Aorta (tissue), 5 donors: Measurements from ENCODE around the gene CTNNA2. TPM values are rescaled to one million over a fixed set of nuclear protein-coding genes. Genes with fewer than 3 reads are reported as not detected.

ENCODE experiments used
- ATAC-seq: fragments of 200-7000 bp; cut with Tn5 transposase; one replicate; pipeline ENCODE4 v1.9.1; 2022; ENCODE audit warnings: moderate library complexity; ENCODE audit not compliant: low FRiP score
- DNase-seq, 2 donors: peaks; one replicate each; pipeline ENCODE4 v3.0.0-alpha.2; 2020
- H3K27ac ChIP-seq, 2 donors: one replicate each; pipeline ENCODE4 v1.5.1; 2013; ENCODE audit warnings: low read length in 2 of 2, mild to moderate bottlenecking in 2 of 2, moderate library complexity in 2 of 2, control low read depth in 1 of 2, inconsistent platforms in 1 of 2, low read depth in 1 of 2
- H3K27me3 ChIP-seq, 2 donors: one replicate each; pipeline ENCODE4 v1.6.1; 2013; ENCODE audit warnings: control low read depth in 1 of 2, low read length in 1 of 2, mild to moderate bottlenecking in 1 of 2, moderate library complexity in 1 of 2; ENCODE audit not compliant: insufficient read depth in 2 of 2, control insufficient read depth in 1 of 2
- H3K36me3 ChIP-seq, 2 donors: one replicate each; pipeline ENCODE4 v1.6.1; 2013; ENCODE audit warnings: control low read depth in 1 of 2, low read length in 1 of 2, mild to moderate bottlenecking in 1 of 2; ENCODE audit not compliant: insufficient read depth in 2 of 2, control insufficient read depth in 1 of 2
- H3K4me1 ChIP-seq, 2 donors: one replicate each; pipeline ENCODE4 v1.6.1; 2013; ENCODE audit warnings: low read length in 2 of 2, control low read depth in 1 of 2, mild to moderate bottlenecking in 1 of 2, moderate library complexity in 1 of 2; ENCODE audit not compliant: insufficient read depth in 2 of 2, control insufficient read depth in 1 of 2
- H3K4me3 ChIP-seq, 2 donors: one replicate each; pipeline ENCODE4 v1.5.1; 2013; ENCODE audit warnings: low read length in 2 of 2, control low read depth in 1 of 2, mild to moderate bottlenecking in 1 of 2
- H3K9me3 ChIP-seq: one replicate; pipeline ENCODE4 v1.6.1; 2013; ENCODE audit warnings: mild to moderate bottlenecking, low read length; ENCODE audit not compliant: control insufficient read depth
- WGBS, 2 donors: extraction: QIAGEN DNeasy Blood & Tissue Kit; methylation state at CpG; one replicate each; pipeline ENCODE4 v1.1.7; 2013; 5-methylcytosine and 5-hydroxymethylcytosine counted together
- intact Hi-C, 2 donors: fragments of 100-400 bp; cut with DNase I; formaldehyde crosslinking; loops; one replicate each; pipeline versions ENCODE4 v1.14.2 to v1.15.0; 2022
- polyA plus RNA-seq, 2 donors: library from polyadenylated mRNA; stranded (reverse); fragments of 200-250 nt; gene quantifications; one replicate each; pipeline ENCODE4 v1.2.3, GENCODE V29; 2013
- total RNA-seq, 2 donors: library from RNA; stranded (reverse); fragmentation: NEBNext Ultra II Directional; extraction: Animal tissue kit (Norgen Biotek cat#: 25700); gene quantifications; one replicate each; pipeline ENCODE4 v1.2.1, GENCODE V29; 2021
- donor health status: healthy with polysubstance abuse.
- donor health status: Bipolar disorder and iron deficiency.
- donor health status: DM: no; HTN: no; CAD: no.
- donor health status: DM: no; HTN: no; CAD: no.
- donor health status: DM: yes; HTN: yes; CAD: no.

Gene CTNNA2
- total and polyA plus RNA-seq, 4 donors: 0.05 to 0.12 TPM; not detected in 2

DNA sequence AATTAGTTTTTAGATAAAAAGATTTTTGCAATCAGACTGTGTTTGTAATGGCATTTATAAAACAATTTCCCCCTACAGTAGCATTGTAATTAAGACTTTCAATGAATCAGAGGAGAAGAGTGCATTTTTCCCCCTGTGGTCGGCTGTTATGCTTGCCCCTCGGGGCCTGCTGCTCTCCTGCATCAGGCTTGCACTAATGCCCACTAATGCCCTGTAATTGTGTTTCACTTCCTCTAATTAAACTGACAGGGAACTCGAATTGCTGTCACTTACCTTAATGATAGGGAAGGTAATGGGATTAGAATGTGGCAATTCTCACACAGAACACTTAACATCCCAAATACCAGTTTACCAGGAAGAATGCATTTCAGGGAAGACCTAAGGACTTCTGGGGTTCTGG is 852.9 kb downstream of the CTNNA2 start:
- no peaks in the 10 kb centered on the region for H3K9me3 ChIP-seq
- WGBS, 2 donors: 75% methylated on average over 3 of the region's 3 CpGs
- DNase-seq: no peak
- H3K36me3 ChIP-seq: no peaks in the 10 kb centered on the region
- no peak overlapping the region for H3K27ac ChIP-seq
- ATAC-seq: no peak
- no peak overlapping the region for H3K4me3 ChIP-seq
- no peaks in the 10 kb centered on the region for H3K4me1 ChIP-seq
- no peaks in the 10 kb centered on the region for H3K27me3 ChIP-seq
- intact Hi-C loops: no loop called here

DNA sequence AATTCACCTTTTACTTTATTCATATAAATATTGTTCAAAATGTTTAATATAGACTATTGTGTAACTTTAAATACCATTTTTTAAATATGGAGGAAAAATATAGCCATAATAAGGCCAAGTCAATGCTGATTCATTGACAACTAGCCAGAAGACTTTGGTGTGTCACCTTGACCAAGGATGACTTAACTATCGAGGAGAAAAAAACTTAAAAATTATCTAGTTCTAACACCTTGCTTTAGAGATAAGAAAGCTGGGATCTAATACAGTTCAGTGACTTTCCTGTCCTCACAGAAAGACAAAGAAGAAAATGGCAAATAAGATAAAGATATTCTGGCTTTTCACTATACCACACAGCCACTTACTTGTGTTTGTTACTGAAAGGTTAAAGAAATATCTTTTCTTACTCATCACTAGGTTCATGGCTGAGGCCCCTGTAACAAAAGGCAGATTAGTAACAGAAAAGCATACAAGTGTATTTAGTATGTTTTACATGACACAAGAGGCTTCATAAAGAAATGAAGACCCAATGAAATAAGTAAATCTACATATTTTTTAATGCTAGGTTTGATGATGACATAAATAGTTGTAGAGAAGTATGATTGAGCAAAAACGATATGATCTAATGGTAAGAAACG is 857.6 kb downstream of the CTNNA2 start:
- Histone ChIP-seq H3K4me1 (no peaks in the 10 kb centered on the region), H3K4me3 (no peak overlapping the region), H3K9me3 (no peaks in the 10 kb centered on the region), H3K27me3 (no peaks in the 10 kb centered on the region), H3K27ac (no peak overlapping the region), H3K36me3 (no peaks in the 10 kb centered on the region)
- intact Hi-C loops: no loop called here
- no peak for ATAC-seq
- DNase-seq: no peak
- 88 to 91% methylated on average over 3 of the region's 3 CpGs for WGBS, 2 donors

DNA sequence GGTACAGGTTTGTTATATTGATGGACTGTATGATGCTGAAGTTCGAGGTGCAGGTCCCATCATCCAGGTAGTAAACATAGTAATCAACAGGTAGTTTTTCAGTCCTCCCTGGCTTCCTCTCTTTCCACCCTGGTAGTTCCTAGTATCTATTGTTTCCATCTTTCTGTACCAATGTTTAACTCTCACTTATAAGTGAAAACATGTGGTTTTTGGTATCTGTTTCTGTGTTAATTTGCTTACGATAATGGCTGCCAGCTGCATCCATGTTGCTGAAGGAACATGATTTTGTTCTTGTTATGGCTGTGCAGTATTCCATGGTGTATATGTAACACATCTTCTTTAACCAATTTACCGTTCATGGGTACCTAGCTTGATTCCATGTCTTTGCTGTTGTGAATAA is 861.3 kb downstream of the CTNNA2 start:
- 85 to 90% methylated on average over 3 of the region's 3 CpGs for WGBS, 2 donors
- intact Hi-C loops: no loop called here
- Histone ChIP-seq H3K4me1 (no peaks in the 10 kb centered on the region), H3K27ac (no peak overlapping the region), H3K36me3 (no peaks in the 10 kb centered on the region), H3K9me3 (no peaks in the 10 kb centered on the region), H3K4me3 (no peak overlapping the region), H3K27me3 (no peaks in the 10 kb centered on the region)
- ATAC-seq: no peak
- no peak for DNase-seq

GRCh38 chr2:80377071-80377470 is 864.2 kb downstream of the CTNNA2 start:
- Histone ChIP-seq H3K4me1 (no peaks in the 10 kb centered on the region), H3K9me3 (no peaks in the 10 kb centered on the region), H3K4me3 (no peak overlapping the region), H3K36me3 (no peaks in the 10 kb centered on the region), H3K27me3 (no peaks in the 10 kb centered on the region), H3K27ac (no peak overlapping the region)
- intact Hi-C loops: no loop called here
- no peak for ATAC-seq
- no peak for DNase-seq

GRCh38 chr2:80380736-80381135 is 867.9 kb downstream of the CTNNA2 start:
- no peaks in the 10 kb centered on the region for H3K27me3 ChIP-seq
- H3K9me3 ChIP-seq: no peaks in the 10 kb centered on the region
- intact Hi-C loops: no loop called here
- H3K4me1 ChIP-seq: no peaks in the 10 kb centered on the region
- ATAC-seq (no peak), DNase-seq (no peak)
- WGBS, 2 donors: 77 to 87% methylated on average over 3 of the region's 3 CpGs
- H3K4me3 ChIP-seq: no peak overlapping the region
- H3K27ac ChIP-seq: no peak overlapping the region
- H3K36me3 ChIP-seq: no peaks in the 10 kb centered on the region

DNA sequence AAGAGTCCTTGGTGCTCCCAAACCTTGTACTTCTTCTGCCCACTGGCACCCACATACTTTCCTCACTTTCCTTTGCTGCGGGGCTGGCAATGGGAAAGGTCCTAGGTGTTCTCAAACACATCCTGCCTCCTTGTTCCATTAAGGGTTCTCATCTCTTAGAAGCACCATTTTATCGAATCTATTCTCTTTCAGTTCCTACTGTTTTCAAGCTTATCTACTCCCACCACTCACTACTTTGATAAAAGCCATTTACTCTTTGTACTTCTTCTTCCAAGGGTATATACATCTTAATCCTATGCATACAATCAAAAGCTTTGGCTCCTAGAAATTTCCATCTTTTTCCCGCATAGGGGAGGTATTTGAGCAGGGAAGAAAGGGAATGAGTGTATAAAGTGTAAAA is 868.8 kb downstream of the CTNNA2 start:
- no peak for ATAC-seq
- WGBS, 2 donors: 84 to 93% methylated on average over 3 of the region's 3 CpGs
- no peaks in the 10 kb centered on the region for H3K9me3 ChIP-seq
- H3K36me3 ChIP-seq: no peaks in the 10 kb centered on the region
- no peaks in the 10 kb centered on the region for H3K27me3 ChIP-seq
- H3K27ac ChIP-seq: no peak overlapping the region
- H3K4me3 ChIP-seq: no peak overlapping the region
- H3K4me1 ChIP-seq: no peaks in the 10 kb centered on the region
- intact Hi-C loops: no loop called here
- DNase-seq: no peak

DNA sequence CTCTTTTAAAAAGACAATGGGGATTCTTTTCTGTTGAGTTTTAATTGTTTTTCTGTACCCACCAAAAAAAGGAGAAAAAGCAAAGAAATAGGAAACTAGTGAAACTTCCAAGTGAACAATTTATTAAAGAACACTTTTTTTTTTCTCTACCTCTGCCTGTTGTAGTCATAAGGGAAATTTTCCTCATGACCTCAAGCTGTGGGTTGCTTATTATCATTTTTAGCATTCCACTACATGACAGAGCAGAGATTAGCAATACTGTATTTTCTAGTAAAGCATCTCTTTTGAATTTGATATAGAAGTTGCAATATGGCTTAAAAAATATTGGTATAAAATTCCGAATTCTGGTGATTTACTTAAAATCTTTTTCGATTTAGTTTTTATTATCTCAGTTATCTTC is 879.6 kb downstream of the CTNNA2 start:
- intact Hi-C loops: no loop called here
- H3K4me1 ChIP-seq: no peaks in the 10 kb centered on the region
- no peak overlapping the region for H3K27ac ChIP-seq
- H3K9me3 ChIP-seq: no peaks in the 10 kb centered on the region
- no peak overlapping the region for H3K4me3 ChIP-seq
- no peaks in the 10 kb centered on the region for H3K27me3 ChIP-seq
- no peaks in the 10 kb centered on the region for H3K36me3 ChIP-seq
- ATAC-seq (no peak), DNase-seq (no peak)
- WGBS, 2 donors: 84 to 85% methylated on average over 2 of the region's 2 CpGs

GRCh38 chr2:80393991-80394390 is 881.1 kb downstream of the CTNNA2 start:
- intact Hi-C loops: no loop called here
- DNase-seq (no peak), ATAC-seq (no peak)
- Histone ChIP-seq H3K9me3 (no peaks in the 10 kb centered on the region), H3K4me1 (no peaks in the 10 kb centered on the region), H3K36me3 (no peaks in the 10 kb centered on the region), H3K27ac (no peak overlapping the region), H3K4me3 (no peak overlapping the region), H3K27me3 (no peaks in the 10 kb centered on the region)
- 82 to 84% methylated on average over 1 of the region's 1 CpG for WGBS, 2 donors

DNA sequence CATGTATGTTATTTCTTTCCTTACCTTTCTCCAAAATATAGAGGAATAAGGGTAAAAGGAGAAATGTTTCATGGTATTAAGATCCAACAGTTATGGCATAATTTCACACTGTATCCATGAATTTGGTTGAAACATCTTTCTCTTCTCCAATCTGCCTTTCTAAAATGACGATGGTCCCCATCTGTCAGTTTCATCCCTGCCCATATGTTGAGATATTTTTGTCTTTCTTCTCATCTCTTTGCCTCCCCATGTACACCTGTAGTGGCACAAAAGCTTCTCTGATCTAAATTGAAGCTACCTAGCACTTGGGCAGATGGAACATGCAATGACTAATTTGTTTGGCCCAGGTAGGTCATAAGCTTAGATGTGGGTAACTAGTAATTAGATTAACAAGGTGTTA is 882.4 kb downstream of the CTNNA2 start:
- H3K27ac ChIP-seq: no peak overlapping the region
- no peaks in the 10 kb centered on the region for H3K27me3 ChIP-seq
- 92 to 96% methylated on average over 1 of the region's 1 CpG for WGBS, 2 donors
- DNase-seq (no peak), ATAC-seq (no peak)
- no peaks in the 10 kb centered on the region for H3K4me1 ChIP-seq
- H3K4me3 ChIP-seq: no peak overlapping the region
- intact Hi-C loops: no loop called here
- no peaks in the 10 kb centered on the region for H3K9me3 ChIP-seq
- no peaks in the 10 kb centered on the region for H3K36me3 ChIP-seq
